Stimulated activated CD4-positive, alpha-beta T cell treated with anti-CD3 and anti-CD28 coated beads, Interleukin-15, amount 100 ng/mL, for 24 hours (primary cell): ENCODE results near the gene PTPRD.

Source experiments
- DNase-seq: peaks from one replicate; pipeline ENCODE4 v3.0.0-alpha.2; 2020

The PTPRD gene

GRCh38 chr9:8800196-8800595, 1812.6 kb downstream of the PTPRD start:
- no peak for DNase-seq

GRCh38 chr9:8799615-8800014, 1813.2 kb downstream of the PTPRD start:
- DNase-seq: no peak

- DNase-seq: no peak
Measured at GRCh38 chr9:8799206-8799605, 1813.6 kb downstream of the PTPRD start.

- DNase-seq: no peak
Measured at GRCh38 chr9:8784838-8785237, 1828.0 kb downstream of the PTPRD start.

- no peak for DNase-seq
Measured at GRCh38 chr9:8783941-8784340, 1828.9 kb downstream of the PTPRD start.

- no peak for DNase-seq
Measured at GRCh38 chr9:8782237-8782636, 1830.6 kb downstream of the PTPRD start.

- no peak for DNase-seq
Measured at GRCh38 chr9:8781458-8781857, 1831.3 kb downstream of the PTPRD start.

- no peak for DNase-seq
Measured at GRCh38 chr9:8780386-8780785, 1832.4 kb downstream of the PTPRD start.

GRCh38 chr9:8779478-8779877, 1833.3 kb downstream of the PTPRD start:
- no peak for DNase-seq

- no peak for DNase-seq
Measured at GRCh38 chr9:8778356-8778755, 1834.4 kb downstream of the PTPRD start.

- DNase-seq: no peak
Measured at GRCh38 chr9:8772302-8772701, 1840.5 kb downstream of the PTPRD start.

GRCh38 chr9:8769153-8769552, 1843.6 kb downstream of the PTPRD start:
- DNase-seq: no peak

- DNase-seq: no peak
Measured at GRCh38 chr9:8766096-8766495, 1846.7 kb downstream of the PTPRD start.

GRCh38 chr9:8764051-8764450, 1848.8 kb downstream of the PTPRD start:
- no peak for DNase-seq

GRCh38 chr9:8762479-8763085, 1850.2 kb downstream of the PTPRD start:
- no peak for DNase-seq

GRCh38 chr9:8760000-8760767, 1852.6 kb downstream of the PTPRD start:
- DNase-seq: no peak

GRCh38 chr9:8757881-8758280, 1854.9 kb downstream of the PTPRD start:
- DNase-seq: no peak

GRCh38 chr9:8754751-8755150, 1858.1 kb downstream of the PTPRD start:
- DNase-seq: no peak

GRCh38 chr9:8751406-8751930, 1861.3 kb downstream of the PTPRD start:
- no peak for DNase-seq

- DNase-seq: no peak
Measured at GRCh38 chr9:8750639-8751051, 1862.2 kb downstream of the PTPRD start.

GRCh38 chr9:8745347-8745746, 1867.5 kb downstream of the PTPRD start:
- no peak for DNase-seq

- no peak for DNase-seq
Measured at GRCh38 chr9:8738945-8739344, 1873.9 kb downstream of the PTPRD start.

- no peak for DNase-seq
Measured at GRCh38 chr9:8736805-8737204, 1876.0 kb downstream of the PTPRD start.

GRCh38 chr9:8734760-8735159, 1878.0 kb downstream of the PTPRD start:
- DNase-seq: no peak
